Type B pancreatic cell (in vitro differentiated cells): ENCODE results near the gene CYREN. TPM values are rescaled to one million over a fixed set of nuclear protein-coding genes. Genes with fewer than 3 reads are reported as not detected.

ENCODE experiments used
- DNase-seq: peaks from one replicate; pipeline ENCODE4 v3.0.0; 2021; ENCODE audit warnings: mixed read lengths; ENCODE audit not compliant: unreplicated experiment; ENCODE audit errors: extremely low spot score
- H3K27ac Mint-ChIP-seq: 2 replicates; pipeline ENCODE4 v1.8.0; 2021; ENCODE audit warnings: mild to moderate bottlenecking, mixed read lengths
- H3K27me3 Mint-ChIP-seq: 2 replicates; pipeline ENCODE4 v1.8.0; 2021; ENCODE audit warnings: mixed read lengths
- H3K36me3 Mint-ChIP-seq: 2 replicates; pipeline ENCODE4 v1.8.0; 2021; ENCODE audit warnings: mixed read lengths
- H3K4me1 Mint-ChIP-seq: one replicate; pipeline ENCODE4 v1.8.0; 2021; ENCODE audit warnings: mixed read lengths; ENCODE audit not compliant: unreplicated experiment
- H3K4me3 Mint-ChIP-seq: 2 replicates; pipeline ENCODE4 v1.8.0; 2021; ENCODE audit warnings: mild to moderate bottlenecking, mixed read lengths
- H3K9me3 Mint-ChIP-seq: 2 replicates; pipeline ENCODE4 v1.8.0; 2021; ENCODE audit warnings: mixed read lengths
- CTCF ChIP-seq: fragments of 200-600 bp; sonication (generic); conservative IDR thresholded peaks from 2 replicates; pipeline ENCODE4 v1.5.0; 2021; ENCODE audit warnings: antibody characterized with exemption, mild to moderate bottlenecking
- total RNA-seq: library from RNA; stranded (reverse); gene quantifications from 2 replicates; pipeline ENCODE4 v1.2.1, GENCODE V29; 2021; ENCODE audit warnings: low replicate concordance

The CYREN gene
- total RNA-seq, 1 donor from 2014 or later: 51.0 TPM

DNA sequence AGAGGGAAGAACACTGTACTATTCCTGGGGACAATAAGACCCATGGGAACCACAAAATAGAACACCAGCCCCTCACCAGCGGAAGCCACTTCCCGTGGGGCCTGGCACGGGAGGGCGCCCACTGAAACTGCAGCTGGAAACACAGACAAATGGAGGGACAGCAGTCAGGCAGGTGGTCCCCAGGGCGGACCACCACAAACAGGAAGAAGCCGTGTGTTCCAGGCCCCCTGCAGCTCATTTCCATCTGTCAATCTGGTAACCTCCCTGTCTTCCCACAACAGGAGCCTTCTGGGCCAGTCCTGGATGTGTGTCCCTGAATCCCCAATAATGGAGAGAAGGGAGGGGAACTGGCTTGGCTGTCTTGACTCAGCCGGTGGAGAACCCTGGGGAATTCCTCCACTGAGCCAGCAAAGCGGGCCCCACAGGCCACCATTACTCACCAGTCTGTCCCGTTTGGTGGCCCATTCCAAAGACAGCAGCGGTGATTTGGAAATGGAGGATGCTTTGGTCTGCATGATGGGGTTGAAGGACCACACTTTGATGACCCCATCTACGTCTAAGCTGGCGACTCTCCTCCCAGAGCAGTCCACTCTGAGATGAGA lies 24.1 kb upstream of the CYREN start:
- no peaks in the 10 kb centered on the region for H3K9me3 Mint-ChIP-seq
- no peak for DNase-seq
- no peak for TF ChIP-seq CTCF
- peaks cover 19% of the 10 kb centered on the region for H3K4me1 Mint-ChIP-seq
- H3K27ac Mint-ChIP-seq: no peak overlapping the region
- H3K4me3 Mint-ChIP-seq: no peak overlapping the region
- H3K36me3 Mint-ChIP-seq: peaks cover 37% of the 10 kb centered on the region
- no peaks in the 10 kb centered on the region for H3K27me3 Mint-ChIP-seq

- Mint-ChIP-seq H3K27ac (no peak overlapping the region), H3K4me3 (no peak overlapping the region)
Observed at GRCh38 chr7:135193615-135194081, 23.1 kb upstream of the CYREN start.

DNA sequence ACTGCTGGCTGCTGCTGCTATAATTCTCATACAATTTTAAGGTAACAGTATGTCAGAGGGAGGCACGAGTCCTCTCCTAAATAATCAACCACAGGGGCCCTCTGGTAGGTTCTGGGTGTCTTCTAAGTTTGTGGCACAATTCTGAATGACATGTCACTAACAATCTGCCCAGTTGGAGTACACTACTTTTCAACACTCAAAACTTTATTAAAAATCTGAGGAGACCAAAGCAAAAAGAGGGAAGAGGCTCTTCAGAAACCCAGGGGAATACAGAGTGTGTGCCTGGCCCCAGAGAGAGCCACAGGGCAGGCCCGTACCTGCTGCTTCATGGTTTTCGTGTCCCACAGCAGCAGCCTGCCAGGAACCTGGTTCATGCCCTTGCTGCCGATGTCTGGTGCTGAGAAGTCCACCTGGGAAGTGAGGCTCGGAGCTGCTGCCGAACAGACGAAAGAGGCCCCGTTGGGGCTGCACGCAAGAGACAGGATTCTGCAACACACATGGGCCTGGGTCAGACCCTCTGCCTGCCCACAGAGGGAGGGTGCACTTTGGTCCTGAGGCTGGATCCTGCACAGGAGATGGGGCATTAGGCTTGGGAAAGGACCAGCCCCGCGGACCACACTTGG lies 22.5 kb upstream of the CYREN start:
- no peaks in the 10 kb centered on the region for H3K9me3 Mint-ChIP-seq
- H3K4me1 Mint-ChIP-seq: peaks cover 21% of the 10 kb centered on the region
- peaks cover 36% of the 10 kb centered on the region for H3K36me3 Mint-ChIP-seq

More at GRCh38 chr7:135193615-135194081, 23.1 kb upstream of the CYREN start:
- H3K9me3 Mint-ChIP-seq: no peaks in the 10 kb centered on the region
- no peak for TF ChIP-seq CTCF
- H3K4me1 Mint-ChIP-seq: peaks cover 21% of the 10 kb centered on the region
- H3K27me3 Mint-ChIP-seq: no peaks in the 10 kb centered on the region
- no peak for DNase-seq
- peaks cover 36% of the 10 kb centered on the region for H3K36me3 Mint-ChIP-seq

GRCh38 chr7:135190703-135191102 lies 20.2 kb upstream of the CYREN start:
- no peaks in the 10 kb centered on the region for H3K9me3 Mint-ChIP-seq
- TF ChIP-seq CTCF: no peak
- H3K27me3 Mint-ChIP-seq: no peaks in the 10 kb centered on the region
- H3K36me3 Mint-ChIP-seq: peaks cover 39% of the 10 kb centered on the region
- no peak for DNase-seq
- peaks cover 21% of the 10 kb centered on the region for H3K4me1 Mint-ChIP-seq
- H3K27ac Mint-ChIP-seq: no peak overlapping the region
- H3K4me3 Mint-ChIP-seq: no peak overlapping the region

More for the DNA sequence above, 22.5 kb upstream of the CYREN start:
- TF ChIP-seq CTCF: no peak
- no peak overlapping the region for H3K4me3 Mint-ChIP-seq
- DNase-seq: no peak
- H3K27ac Mint-ChIP-seq: no peak overlapping the region
- no peaks in the 10 kb centered on the region for H3K27me3 Mint-ChIP-seq

GRCh38 chr7:135189961-135190360 lies 19.5 kb upstream of the CYREN start:
- H3K4me3 Mint-ChIP-seq: no peak overlapping the region
- H3K27me3 Mint-ChIP-seq: no peaks in the 10 kb centered on the region
- peaks cover 21% of the 10 kb centered on the region for H3K4me1 Mint-ChIP-seq
- peaks cover 35% of the 10 kb centered on the region for H3K36me3 Mint-ChIP-seq
- no peak for DNase-seq
- TF ChIP-seq CTCF: no peak
- H3K27ac Mint-ChIP-seq: no peak overlapping the region
- H3K9me3 Mint-ChIP-seq: no peaks in the 10 kb centered on the region
